ENCODE data around the gene WDR7. TPM values are rescaled to one million over a fixed set of nuclear protein-coding genes. Genes with fewer than 3 reads are reported as not detected.

Gene WDR7
- total RNA-seq, 1 experiment from 2014 or later, result 7.3 TPM

GRCh38 chr18:56804395-56804794, 153.2 kb downstream of the WDR7 start:
- DNase-seq (ENCODE audit: low spot score), result no peak

- DNase-seq (ENCODE audit: low spot score), result no peak
These were observed 156.7 kb downstream of the WDR7 start for GRCh38 chr18:56807901-56808300.

- DNase-seq (ENCODE audit: low spot score), result no peak
These were observed 161.5 kb downstream of the WDR7 start for GRCh38 chr18:56812674-56813073.

- no peak for DNase-seq (ENCODE audit: low spot score)
These were observed 164.8 kb downstream of the WDR7 start for GRCh38 chr18:56815926-56816325.

- no peak for DNase-seq (ENCODE audit: low spot score)
These were observed 172.9 kb downstream of the WDR7 start for GRCh38 chr18:56823986-56824565.

GRCh38 chr18:56825321-56825720, 174.2 kb downstream of the WDR7 start:
- no peak for DNase-seq (ENCODE audit: low spot score)

- DNase-seq (ENCODE audit: low spot score), result no peak
These were observed 174.7 kb downstream of the WDR7 start for GRCh38 chr18:56825878-56826277.

- DNase-seq (ENCODE audit: low spot score), result no peak
These were observed 180.8 kb downstream of the WDR7 start for GRCh38 chr18:56831988-56832387.

GRCh38 chr18:56835331-56835730, 184.2 kb downstream of the WDR7 start:
- DNase-seq (ENCODE audit: low spot score), result no peak

GRCh38 chr18:56836173-56836572, 185.0 kb downstream of the WDR7 start:
- DNase-seq (ENCODE audit: low spot score), result no peak

- no peak for DNase-seq (ENCODE audit: low spot score)
These were observed 190.7 kb downstream of the WDR7 start for GRCh38 chr18:56841836-56842235.

GRCh38 chr18:56843241-56843640, 192.1 kb downstream of the WDR7 start:
- DNase-seq (ENCODE audit: low spot score), result no peak

GRCh38 chr18:56844556-56844955, 193.4 kb downstream of the WDR7 start:
- DNase-seq (ENCODE audit: low spot score), result no peak

GRCh38 chr18:56851774-56852173, 200.6 kb downstream of the WDR7 start:
- no peak for DNase-seq (ENCODE audit: low spot score)

GRCh38 chr18:56853961-56854360, 202.8 kb downstream of the WDR7 start:
- no peak for DNase-seq (ENCODE audit: low spot score)

- no peak for DNase-seq (ENCODE audit: low spot score)
These were observed 210.1 kb downstream of the WDR7 start for GRCh38 chr18:56861244-56861643.

- DNase-seq (ENCODE audit: low spot score), result peak; percentile 8
These were observed 218.1 kb downstream of the WDR7 start for GRCh38 chr18:56869189-56869777.

GRCh38 chr18:56870982-56871381, 219.8 kb downstream of the WDR7 start:
- no peak for DNase-seq (ENCODE audit: low spot score)

GRCh38 chr18:56872140-56872539, 221.0 kb downstream of the WDR7 start:
- DNase-seq (ENCODE audit: low spot score), result no peak

GRCh38 chr18:56873441-56874140, 222.4 kb downstream of the WDR7 start:
- DNase-seq (ENCODE audit: low spot score), result no peak

- no peak for DNase-seq (ENCODE audit: low spot score)
These were observed 227.6 kb downstream of the WDR7 start for GRCh38 chr18:56878711-56879110.

- no peak for DNase-seq (ENCODE audit: low spot score)
These were observed 233.4 kb downstream of the WDR7 start for GRCh38 chr18:56884511-56884910.

- DNase-seq (ENCODE audit: low spot score), result no peak
These were observed 237.8 kb downstream of the WDR7 start for GRCh38 chr18:56888978-56889377.
